HepG2 (cell line): ENCODE data around the gene CADM1. TPM values are rescaled to one million over a fixed set of nuclear protein-coding genes. Genes with fewer than 3 reads are reported as not detected.

ENCODE experiments used
- ATAC-seq: fragments of 200-7000 bp; cut with Tn5 transposase; 3 replicates; pipeline ENCODE4 v1.9.1; 2020; ENCODE audit warnings: mild to moderate bottlenecking, moderate library complexity
- BruUV-seq: library from RNA; stranded (reverse); fragments of 400-500 nt; replicated peaks from 2 replicates; lab custom pipeline; 2021; lab: Mats Ljungman, UMichigan
- CTCF ChIA-PET: fragments of 300-600 bp; formaldehyde crosslinking; extraction: SDS; loops from one replicate; lab custom pipeline; 2021; ENCODE audit warnings: low total read pairs, inconsistent platforms, low intra/inter-chr PET ratio; lab: Yijun Ruan, JAX
- POLR2A ChIA-PET: fragments of 350-600 bp; sonication (Branson Sonifier 250); formaldehyde crosslinking; loops from one replicate; lab custom pipeline; 2020; ENCODE audit warnings: antibody characterized with exemption, inconsistent platforms; lab: Yijun Ruan, JAX
- DNase-seq: peaks from one replicate; pipeline ENCODE4 v3.0.0-alpha.2; 2015; ENCODE audit warnings: low spot score
- FAIRE-seq: peaks from 3 replicates; lab custom pipeline; 2011; peaks lifted over from hg19 to GRCh38; lab: Jason Lieb, UNC
- H2AFZ ChIP-seq: one replicate; pipeline ENCODE4 v1.6.1; 2011; ENCODE audit warnings: low read length, inconsistent platforms
- H3K27ac ChIP-seq: fragments of 300-600 bp; 3 replicates; pipeline ENCODE4 v1.8.0; 2011; ENCODE audit warnings: mixed run types, mild to moderate bottlenecking, mixed read lengths, low read length, inconsistent platforms; ENCODE audit not compliant: insufficient read depth; ENCODE audit errors: extremely low read length
- H3K27me3 ChIP-seq, 2 experiments: fragments of 200-600 bp in 1 of 2; 2 replicates in 1 of 2; 3 replicates in 1 of 2; pipeline versions ENCODE4 v1.6.0 to v1.8.0; 2011; ENCODE audit warnings: low read length in 2 of 2, mild to moderate bottlenecking in 2 of 2, moderate library complexity in 2 of 2, inconsistent platforms in 1 of 2; ENCODE audit not compliant: insufficient read depth in 2 of 2, control insufficient read depth in 1 of 2
- H3K36me3 ChIP-seq, 2 experiments: fragments of 200-600 bp in 1 of 2; replicated peaks in 1 of 2; 2 replicates in 1 of 2; 3 replicates in 1 of 2; pipeline versions ENCODE4 v1.5.1 to v1.8.0; 2011; ENCODE audit warnings: low read length in 2 of 2, inconsistent platforms in 1 of 2; ENCODE audit not compliant: insufficient read depth in 2 of 2, control insufficient read depth in 1 of 2
- H3K4me1 ChIP-seq: 2 replicates; pipeline ENCODE4 v1.5.1; 2012; ENCODE audit warnings: low read length, inconsistent platforms; ENCODE audit not compliant: insufficient read depth
- H3K4me2 ChIP-seq: 2 replicates; pipeline ENCODE4 v1.6.0; 2011; ENCODE audit warnings: low read depth, low read length, inconsistent platforms
- H3K4me3 ChIP-seq, 3 experiments: fragments of 200-600 bp in 1 of 3; sonication (generic), shearing (Covaris generic) in 1 of 3; replicated peaks in 1 of 3; 2 replicates each; pipeline ENCODE4 v1.5.1; 2011 to 2016; ENCODE audit warnings: low read length in 3 of 3, inconsistent platforms in 2 of 3, low read depth in 2 of 3, mild to moderate bottlenecking in 2 of 3, control low read depth in 1 of 3, mixed read lengths in 1 of 3; ENCODE audit not compliant: insufficient read depth in 1 of 3
- H3K79me2 ChIP-seq: one replicate; pipeline ENCODE4 v1.6.1; 2011; ENCODE audit warnings: low read length, inconsistent platforms; ENCODE audit not compliant: insufficient read depth
- H3K9ac ChIP-seq: 2 replicates; pipeline ENCODE4 v1.6.0; 2011; ENCODE audit warnings: mild to moderate bottlenecking, low read depth, low read length, inconsistent platforms; ENCODE audit not compliant: insufficient read depth
- H3K9me3 ChIP-seq: 2 replicates; pipeline ENCODE4 v1.5.1; 2012; ENCODE audit warnings: mild to moderate bottlenecking, low read length
- H4K20me1 ChIP-seq: 2 replicates; pipeline ENCODE4 v1.6.0; 2011; ENCODE audit warnings: inconsistent platforms, mild to moderate bottlenecking, low read length, moderate library complexity; ENCODE audit not compliant: insufficient read depth
- MAFG ChIP-seq: sonication (generic); formaldehyde crosslinking; IDR thresholded peaks from 2 replicates; pipeline ENCODE4 v1.5.1; 2020; ENCODE audit warnings: mild to moderate bottlenecking, missing genetic modification reagents
- POLR2AphosphoS2 ChIP-seq: IDR thresholded peaks from 2 replicates; pipeline ENCODE4 v1.6.1; 2011; ENCODE audit warnings: low read depth, low read length, improper control_type of control experiment
- SAFB2 ChIP-seq: sonication (generic); formaldehyde crosslinking; IDR thresholded peaks from 2 replicates; pipeline ENCODE4 v1.5.1; 2020; ENCODE audit warnings: missing genetic modification reagents, low read depth, mild to moderate bottlenecking, borderline replicate concordance
- TEAD3 ChIP-seq: optimal IDR thresholded peaks from 2 replicates; pipeline ENCODE3; 2016; ENCODE audit warnings: borderline replicate concordance
- THAP11 ChIP-seq: IDR thresholded peaks from 2 replicates; pipeline ENCODE4 v1.6.1; 2016; ENCODE audit warnings: missing biosample characterization, missing genetic modification reagents
- ZBTB38 ChIP-seq: sonication (generic); formaldehyde crosslinking; IDR thresholded peaks from 2 replicates; pipeline ENCODE4 v1.5.1; 2020; ENCODE audit warnings: mild to moderate bottlenecking, missing genetic modification reagents
- ZNF264 ChIP-seq: sonication (generic); formaldehyde crosslinking; IDR thresholded peaks from 2 replicates; pipeline ENCODE4 v1.4.0; 2020; ENCODE audit warnings: missing genetic modification reagents
- ZNF615 ChIP-seq: sonication (generic); formaldehyde crosslinking; IDR thresholded peaks from 2 replicates; pipeline ENCODE4 v1.5.0; 2020; ENCODE audit warnings: mild to moderate bottlenecking, missing genetic modification reagents, borderline replicate concordance
- ZNF850 ChIP-seq: sonication (generic); formaldehyde crosslinking; conservative IDR thresholded peaks from 2 replicates; pipeline ENCODE4 v1.9.0; 2021; ENCODE audit warnings: mild to moderate bottlenecking, missing genetic modification reagents
- WGBS: methylation state at CpG from one replicate; pipeline ENCODE4 v1.1.6; 2017; ENCODE audit warnings: low lambda C conversion rate; 5-methylcytosine and 5-hydroxymethylcytosine counted together
- in situ Hi-C: cut with HindIII; loops from 2 replicates; pipeline ENCODE4 v1.10.0; 2017; ENCODE audit warnings: low pct_unique_long_range_greater_than_20kb; ENCODE audit not compliant: extremely low pct_ligation_motif_present
- intact Hi-C: fragments of 100-400 bp; cut with micrococcal nuclease; formaldehyde crosslinking; loops from one replicate; pipeline ENCODE4 v1.10.0; 2022; ENCODE audit not compliant: unreplicated experiment
- polyA plus RNA-seq, 8 experiments: library from polyadenylated mRNA; depleted of rRNA in 3 of 8; stranded (reverse) in 7 of 8; unstranded in 1 of 8; fragments of >200 nt; fragmentation: Illumina TruSeq in 4 of 8; extraction: Trizol in 4 of 8; gene quantifications; 2 replicates each; pipeline versions ENCODE4 v1.2.1 to v1.2.3, GENCODE V29; 2011 to 2016; ENCODE audit warnings: low read depth in 4 of 8, missing spikeins in 1 of 8, mixed read lengths in 1 of 8; ENCODE audit not compliant: insufficient read depth in 1 of 8
- total RNA-seq, 5 experiments: library from RNA; depleted of rRNA; stranded (reverse); fragments of >200 nt; fragmentation: Illumina TruSeq; extraction: Trizol; gene quantifications; 2 replicates each; pipeline ENCODE4 v1.2.3, GENCODE V29; 2016; ENCODE audit warnings: low read depth in 1 of 5
- TF ChIP-seq, protein P1 (sequence below): sonication (generic); formaldehyde crosslinking; IDR thresholded peaks from 2 replicates; pipeline ENCODE4 v1.5.0; 2020; ENCODE audit warnings: missing genetic modification reagents, mild to moderate bottlenecking, borderline replicate concordance
- TF ChIP-seq, protein P2 (sequence below): sonication (generic); formaldehyde crosslinking; IDR thresholded peaks from 2 replicates; pipeline ENCODE4 v1.8.1; 2023; ENCODE audit warnings: mild to moderate bottlenecking, missing genetic modification reagents
- TF ChIP-seq, protein P3 (sequence below): sonication (generic); formaldehyde crosslinking; IDR thresholded peaks from 2 replicates; pipeline ENCODE4 v1.4.0; 2020; ENCODE audit warnings: mild to moderate bottlenecking, missing genetic modification reagents
- TF ChIP-seq, protein P4 (sequence below): IDR thresholded peaks from 2 replicates; pipeline ENCODE4 v1.6.1; 2018; ENCODE audit warnings: missing genetic modification reagents

The CADM1 gene
- total and polyA plus RNA-seq, 2 of the 13 experiments (the other 11 are each of a cell fraction or from before 2014, with no cell fraction given) = 71.3 to 122 TPM

DNA sequence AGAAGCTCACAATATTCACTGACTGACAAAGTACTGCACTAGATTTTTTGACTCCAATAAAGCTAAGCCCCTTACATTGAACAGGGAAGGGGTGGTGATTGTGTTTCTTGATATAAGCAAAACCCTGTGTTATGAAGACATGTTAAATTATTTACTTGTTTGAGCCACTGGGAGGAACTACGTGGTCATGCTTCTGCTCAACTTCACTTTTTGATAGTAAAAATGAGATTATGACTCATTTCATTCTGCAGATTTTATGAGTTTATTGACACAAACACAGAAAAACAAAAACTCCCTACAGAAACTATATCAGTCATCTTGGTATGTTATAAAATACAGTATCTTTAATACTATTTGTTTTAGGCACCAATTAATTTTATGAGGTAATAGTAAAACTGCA lies 124.7 kb downstream of the CADM1 start:
- no peaks in the 10 kb centered on the region for H3K36me3 ChIP-seq
- H3K4me2 ChIP-seq = no peak overlapping the region
- H2AFZ ChIP-seq = no peak overlapping the region
- FAIRE-seq = no peak
- DNase-seq = no peak
- no peak overlapping the region for H3K9ac ChIP-seq
- no peak for ATAC-seq
- intact Hi-C loops (loop anchor here (2.0 to 5.0 kb wide), 2 partner anchors 29 to 123 kb away; partner anchors contain the start of gene CADM1), in situ Hi-C loops (no loop called here)
- H3K27me3 ChIP-seq = no peaks in the 10 kb centered on the region
- no peak overlapping the region for H3K4me3 ChIP-seq
- peaks cover 44% of the 10 kb centered on the region for H3K4me1 ChIP-seq
- H3K9me3 ChIP-seq = no peaks in the 10 kb centered on the region
- ChIA-PET POLR2A (no interaction called here), CTCF (no interaction called here)
- H4K20me1 ChIP-seq = peaks cover 5% of the 10 kb centered on the region; the same call in 1 of the 2 replicates
- no TSS peak for BruUV-seq
- H3K27ac ChIP-seq = no peak overlapping the region
- H3K79me2 ChIP-seq = peaks cover 17% of the 10 kb centered on the region
- 97% methylated on average over 1 of the region's 1 CpG for whole genome bisulfite sequencing
- TF ChIP-seq, protein P1, sequence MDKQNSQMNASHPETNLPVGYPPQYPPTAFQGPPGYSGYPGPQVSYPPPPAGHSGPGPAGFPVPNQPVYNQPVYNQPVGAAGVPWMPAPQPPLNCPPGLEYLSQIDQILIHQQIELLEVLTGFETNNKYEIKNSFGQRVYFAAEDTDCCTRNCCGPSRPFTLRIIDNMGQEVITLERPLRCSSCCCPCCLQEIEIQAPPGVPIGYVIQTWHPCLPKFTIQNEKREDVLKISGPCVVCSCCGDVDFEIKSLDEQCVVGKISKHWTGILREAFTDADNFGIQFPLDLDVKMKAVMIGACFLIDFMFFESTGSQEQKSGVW (CRISPR knock-in tag) = no peak
- TF ChIP-seq ZNF264 = no peak
- no peak for TF ChIP-seq SAFB2 (CRISPR knock-in tag)
- TF ChIP-seq, protein P2, sequence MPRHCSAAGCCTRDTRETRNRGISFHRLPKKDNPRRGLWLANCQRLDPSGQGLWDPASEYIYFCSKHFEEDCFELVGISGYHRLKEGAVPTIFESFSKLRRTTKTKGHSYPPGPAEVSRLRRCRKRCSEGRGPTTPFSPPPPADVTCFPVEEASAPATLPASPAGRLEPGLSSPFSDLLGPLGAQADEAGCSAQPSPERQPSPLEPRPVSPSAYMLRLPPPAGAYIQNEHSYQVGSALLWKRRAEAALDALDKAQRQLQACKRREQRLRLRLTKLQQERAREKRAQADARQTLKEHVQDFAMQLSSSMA (CRISPR knock-in tag) = no peak
- no peak for TF ChIP-seq ZNF615 (CRISPR knock-in tag)
- TF ChIP-seq TEAD3 (CRISPR knock-in tag) = no peak
- TF ChIP-seq THAP11 = no peak
- TF ChIP-seq ZBTB38 (CRISPR knock-in tag) = no peak
- TF ChIP-seq MAFG (CRISPR knock-in tag) = no peak
- TF ChIP-seq, protein P3, sequence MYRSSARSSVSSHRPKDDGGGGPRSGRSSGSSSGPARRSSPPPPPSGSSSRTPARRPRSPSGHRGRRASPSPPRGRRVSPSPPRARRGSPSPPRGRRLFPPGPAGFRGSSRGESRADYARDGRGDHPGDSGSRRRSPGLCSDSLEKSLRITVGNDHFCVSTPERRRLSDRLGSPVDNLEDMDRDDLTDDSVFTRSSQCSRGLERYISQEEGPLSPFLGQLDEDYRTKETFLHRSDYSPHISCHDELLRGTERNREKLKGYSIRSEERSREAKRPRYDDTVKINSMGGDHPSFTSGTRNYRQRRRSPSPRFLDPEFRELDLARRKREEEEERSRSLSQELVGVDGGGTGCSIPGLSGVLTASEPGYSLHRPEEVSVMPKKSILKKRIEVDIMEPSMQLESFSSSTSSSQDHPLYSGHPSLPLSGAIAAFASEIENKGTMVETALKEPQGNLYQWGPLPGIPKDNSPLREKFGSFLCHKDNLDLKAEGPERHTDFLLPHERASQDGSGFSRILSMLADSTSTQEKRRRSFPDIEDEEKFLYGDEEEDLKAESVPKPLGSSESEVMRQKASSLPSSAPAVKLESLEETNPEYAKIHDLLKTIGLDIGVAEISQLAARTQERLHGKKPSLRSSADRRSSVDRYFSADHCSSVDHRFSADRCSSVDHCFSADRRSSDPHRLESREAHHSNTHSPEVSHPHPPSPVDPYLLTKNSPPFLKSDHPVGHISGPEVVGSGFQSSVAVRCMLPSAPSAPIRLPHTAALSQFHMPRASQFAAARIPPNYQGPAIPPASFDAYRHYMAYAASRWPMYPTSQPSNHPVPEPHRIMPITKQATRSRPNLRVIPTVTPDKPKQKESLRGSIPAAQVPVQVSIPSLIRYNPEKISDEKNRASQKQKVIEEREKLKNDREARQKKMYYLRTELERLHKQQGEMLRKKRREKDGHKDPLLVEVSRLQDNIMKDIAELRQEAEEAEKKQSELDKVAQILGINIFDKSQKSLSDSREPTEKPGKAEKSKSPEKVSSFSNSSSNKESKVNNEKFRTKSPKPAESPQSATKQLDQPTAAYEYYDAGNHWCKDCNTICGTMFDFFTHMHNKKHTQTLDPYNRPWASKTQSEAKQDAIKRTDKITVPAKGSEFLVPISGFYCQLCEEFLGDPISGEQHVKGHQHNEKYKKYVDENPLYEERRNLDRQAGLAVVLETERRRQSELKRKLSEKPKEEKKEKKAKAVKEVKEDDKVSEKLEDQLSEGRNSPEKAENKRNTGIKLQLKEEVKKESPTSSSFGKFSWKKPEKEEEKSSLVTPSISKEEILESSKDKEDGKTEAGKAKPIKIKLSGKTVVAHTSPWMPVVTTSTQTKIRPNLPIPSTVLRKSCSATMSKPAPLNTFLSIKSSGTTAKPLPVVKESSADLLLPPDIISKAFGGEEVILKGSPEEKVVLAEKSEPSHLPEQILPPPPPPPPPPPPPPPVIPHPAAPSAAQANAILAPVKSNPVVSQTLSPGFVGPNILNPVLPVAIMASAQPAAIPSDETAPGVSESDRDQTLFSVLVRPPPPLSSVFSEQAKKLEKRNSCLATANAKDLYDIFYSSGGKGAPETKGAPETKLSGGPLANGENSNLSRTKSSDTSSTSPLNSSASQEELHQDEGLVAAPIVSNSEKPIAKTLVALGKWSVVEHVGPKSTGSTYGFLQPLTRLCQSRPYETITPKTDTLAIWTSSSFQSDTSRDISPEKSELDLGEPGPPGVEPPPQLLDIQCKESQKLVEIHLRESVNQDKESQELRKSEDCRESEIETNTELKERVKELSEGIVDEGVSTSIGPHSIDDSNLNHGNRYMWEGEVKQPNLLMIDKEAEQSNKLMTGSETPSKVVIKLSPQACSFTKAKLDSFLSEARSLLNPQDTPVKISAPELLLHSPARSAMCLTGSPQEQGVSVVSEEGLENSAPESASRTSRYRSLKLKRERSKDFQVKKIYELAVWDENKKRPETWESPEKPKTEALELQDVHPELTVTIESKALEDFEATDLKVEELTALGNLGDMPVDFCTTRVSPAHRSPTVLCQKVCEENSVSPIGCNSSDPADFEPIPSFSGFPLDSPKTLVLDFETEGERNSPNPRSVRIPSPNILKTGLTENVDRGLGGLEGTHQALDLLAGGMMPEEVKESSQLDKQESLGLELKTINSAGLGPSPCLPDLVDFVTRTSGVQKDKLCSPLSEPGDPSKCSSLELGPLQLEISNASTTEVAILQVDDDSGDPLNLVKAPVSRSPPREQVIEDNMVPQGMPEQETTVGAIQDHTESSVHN (CRISPR knock-in tag) = no peak
- TF ChIP-seq POLR2AphosphoS2 = no peak
- no peak for TF ChIP-seq ZNF850 (CRISPR knock-in tag)
- TF ChIP-seq, protein P4, sequence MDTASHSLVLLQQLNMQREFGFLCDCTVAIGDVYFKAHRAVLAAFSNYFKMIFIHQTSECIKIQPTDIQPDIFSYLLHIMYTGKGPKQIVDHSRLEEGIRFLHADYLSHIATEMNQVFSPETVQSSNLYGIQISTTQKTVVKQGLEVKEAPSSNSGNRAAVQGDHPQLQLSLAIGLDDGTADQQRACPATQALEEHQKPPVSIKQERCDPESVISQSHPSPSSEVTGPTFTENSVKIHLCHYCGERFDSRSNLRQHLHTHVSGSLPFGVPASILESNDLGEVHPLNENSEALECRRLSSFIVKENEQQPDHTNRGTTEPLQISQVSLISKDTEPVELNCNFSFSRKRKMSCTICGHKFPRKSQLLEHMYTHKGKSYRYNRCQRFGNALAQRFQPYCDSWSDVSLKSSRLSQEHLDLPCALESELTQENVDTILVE (CRISPR knock-in tag) = no peak
